ENCODE data around the gene ATP11A.

Gene ATP11A

DNA sequence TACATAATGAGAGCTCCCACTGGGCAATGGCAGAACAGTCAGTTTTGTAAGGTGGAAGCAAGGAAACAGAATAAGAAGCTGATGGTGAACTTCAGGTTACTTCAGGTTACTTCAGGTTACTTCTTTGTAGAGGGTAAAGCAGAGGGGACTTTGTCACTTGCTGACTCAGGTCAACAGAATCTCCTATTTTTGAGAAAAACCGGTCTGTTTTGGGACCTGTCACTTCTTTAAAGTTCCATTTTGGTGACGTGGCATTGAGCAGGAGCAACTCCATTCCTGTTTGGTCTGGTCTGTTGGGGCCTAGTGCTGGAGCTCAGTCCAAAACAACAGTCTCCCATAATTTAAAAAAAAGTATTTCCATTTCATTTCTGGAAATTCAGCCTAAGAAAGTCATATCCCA, 29.7 kb downstream of the ATP11A start (continued):
- TF ChIP-seq ZBTB11 (tag by site-specific recombination; conservative IDR thresholded peaks at IDR 0.05; ENCODE audit: low read depth) (no peak), ZNF433 (tag by site-specific recombination; IDR thresholded peaks at IDR 0.05; ENCODE audit: low read depth) (no peak), ZNF23 (tag by site-specific recombination; IDR thresholded peaks at IDR 0.05; ENCODE audit: borderline replicate concordance) (no peak)

DNA sequence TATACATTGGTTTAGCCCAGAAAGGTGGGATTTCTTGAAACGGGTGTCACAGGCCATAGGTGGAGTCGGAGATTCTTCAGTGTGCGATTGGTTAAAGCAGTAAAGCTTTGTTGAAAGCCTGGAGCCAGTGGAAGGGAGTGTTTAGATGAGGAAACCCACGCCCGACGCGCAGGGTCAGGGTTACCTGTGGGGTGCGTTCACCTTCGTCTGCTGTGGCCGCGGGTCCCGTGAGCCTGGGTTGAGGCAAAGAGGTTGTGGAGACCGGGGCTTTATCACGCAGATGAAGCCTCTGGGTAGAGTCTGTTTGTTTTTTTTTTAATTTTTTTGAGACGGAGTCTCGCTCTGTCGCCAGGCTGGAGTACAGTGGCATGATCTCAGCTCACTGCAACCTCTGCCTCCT, 30.4 kb downstream of the ATP11A start:
- ChIA-PET CTCF (no interaction called here), POLR2A (no interaction called here)
- Histone ChIP-seq H3K9me3 (ENCODE audit: control insufficient read depth, insufficient read depth, low read depth, low read length) (no peaks in the 10 kb centered on the region), H3K4me3 (ENCODE audit: low read depth, low read length) (no peak overlapping the region), H3K36me3 (ENCODE audit: control insufficient read depth in 2 of 2, insufficient read depth in 1 of 2, low read length in 2 of 2) (no peaks in the 10 kb centered on the region), H3K4me1 (ENCODE audit: control insufficient read depth, insufficient read depth, low read length) (peaks cover 7% of the 10 kb centered on the region), H3K27ac (ENCODE audit: extremely low read depth, low read depth, low read length) (no peak overlapping the region)
- TF ChIP-seq PRDM6 (tag by site-specific recombination; IDR thresholded peaks at IDR 0.05) = no peak
- TF ChIP-seq ZSCAN30 (tag by site-specific recombination; IDR thresholded peaks at IDR 0.05) = no peak
- TF ChIP-seq MZF1 (tag by site-specific recombination; IDR thresholded peaks at IDR 0.05; ENCODE audit: borderline replicate concordance) = no peak
- TF ChIP-seq, protein P1, sequence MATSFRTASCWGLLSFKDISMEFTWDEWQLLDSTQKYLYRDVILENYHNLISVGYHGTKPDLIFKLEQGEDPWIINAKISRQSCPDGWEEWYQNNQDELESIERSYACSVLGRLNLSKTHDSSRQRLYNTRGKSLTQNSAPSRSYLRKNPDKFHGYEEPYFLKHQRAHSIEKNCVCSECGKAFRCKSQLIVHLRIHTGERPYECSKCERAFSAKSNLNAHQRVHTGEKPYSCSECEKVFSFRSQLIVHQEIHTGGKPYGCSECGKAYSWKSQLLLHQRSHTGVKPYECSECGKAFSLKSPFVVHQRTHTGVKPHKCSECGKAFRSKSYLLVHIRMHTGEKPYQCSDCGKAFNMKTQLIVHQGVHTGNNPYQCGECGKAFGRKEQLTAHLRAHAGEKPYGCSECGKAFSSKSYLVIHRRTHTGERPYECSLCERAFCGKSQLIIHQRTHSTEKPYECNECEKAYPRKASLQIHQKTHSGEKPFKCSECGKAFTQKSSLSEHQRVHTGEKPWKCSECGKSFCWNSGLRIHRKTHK (tag by site-specific recombination; IDR thresholded peaks at IDR 0.05) = no peak
- no peak for TF ChIP-seq ZNF292 (tag by site-specific recombination; IDR thresholded peaks at IDR 0.05; ENCODE audit: borderline replicate concordance, low read depth)
- TF ChIP-seq ZBTB8A (tag by site-specific recombination; IDR thresholded peaks at IDR 0.05) = no peak
- no peak for TF ChIP-seq ZNF138 (tag by site-specific recombination; IDR thresholded peaks at IDR 0.05; ENCODE audit: borderline replicate concordance)
- TF ChIP-seq GLIS1 (tag by site-specific recombination; IDR thresholded peaks at IDR 0.05) = no peak
- TF ChIP-seq GLI2 (tag by site-specific recombination; IDR thresholded peaks at IDR 0.05; ENCODE audit: borderline replicate concordance, low read depth) = no peak

DNA sequence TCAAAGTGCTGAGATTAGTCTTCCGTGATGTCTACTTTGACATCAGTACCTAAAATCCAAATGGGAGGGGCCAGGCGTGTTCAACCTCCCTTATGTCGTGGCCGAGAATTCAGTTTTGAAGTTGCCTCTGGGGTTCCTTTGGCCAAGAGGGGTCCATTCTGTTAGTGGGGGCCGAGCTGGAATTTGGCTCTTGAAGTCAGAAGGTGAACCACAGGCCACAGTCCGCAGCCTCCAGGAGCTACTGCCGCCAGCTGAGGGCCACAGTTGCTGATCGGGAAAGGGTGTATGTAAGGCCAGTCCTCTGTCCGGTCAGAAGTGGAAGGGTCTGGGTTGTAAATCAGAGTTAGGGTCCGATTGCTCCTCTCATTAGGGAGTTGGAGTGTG, 31.0 kb downstream of the ATP11A start:
- no peaks in the 10 kb centered on the region for H3K9me3 ChIP-seq (ENCODE audit: control insufficient read depth, insufficient read depth, low read depth, low read length)
- H3K4me1 ChIP-seq (ENCODE audit: control insufficient read depth, insufficient read depth, low read length) = peaks cover 7% of the 10 kb centered on the region
- H3K27ac ChIP-seq (ENCODE audit: extremely low read depth, low read depth, low read length) = no peak overlapping the region
- H3K4me3 ChIP-seq (ENCODE audit: low read depth, low read length) = no peak overlapping the region
- ChIA-PET CTCF (no interaction called here), POLR2A (no interaction called here)
- H3K36me3 ChIP-seq (ENCODE audit: control insufficient read depth in 2 of 2, insufficient read depth in 1 of 2, low read length in 2 of 2) = no peaks in the 10 kb centered on the region
- TF ChIP-seq ZNF544 (tag by site-specific recombination; IDR thresholded peaks at IDR 0.05) (no peak), ZNF157 (tag by site-specific recombination; IDR thresholded peaks at IDR 0.05) (no peak), ZNF701 (tag by site-specific recombination; IDR thresholded peaks at IDR 0.05) (no peak), ZNF335 (tag by site-specific recombination; conservative IDR thresholded peaks at IDR 0.05) (no peak), TCF7L2 (IDR thresholded peaks at IDR 0.05; ENCODE audit: borderline replicate concordance, low read depth, low read length) (no peak), ZNF121 (tag by site-specific recombination; IDR thresholded peaks at IDR 0.05) (no peak), ZNF529 (tag by site-specific recombination; IDR thresholded peaks at IDR 0.05; ENCODE audit: insufficient replicate concordance) (no peak), GLIS2 (tag by site-specific recombination; IDR thresholded peaks at IDR 0.05) (no peak), ZNF521 (tag by site-specific recombination; IDR thresholded peaks at IDR 0.05) (no peak)

Data from HEK293 (cell line).